Neural progenitor cell (in vitro differentiated cells): ENCODE measurements around the gene PPP1R9B.
A peak's percentile ranks its signal among the peaks of the same experiment; 100 is the strongest.

Source experiments
- EZH2 ChIP-seq: fragments of 200-600 bp; sonication (generic); IDR thresholded peaks from 2 replicates; pipeline ENCODE4 v1.6.1; 2017; ENCODE audit warnings: antibody characterized with exemption, mild to moderate bottlenecking, moderate library complexity
- EZH2phosphoT487 ChIP-seq: fragments of 200-600 bp; sonication (generic); IDR thresholded peaks from 2 replicates; pipeline ENCODE4 v1.6.1; 2017; ENCODE audit warnings: antibody characterized with exemption
- TF ChIP-seq, protein P1 (sequence below): fragments of 200-600 bp; sonication (generic); IDR thresholded peaks from 2 replicates; pipeline ENCODE4 v1.5.1; 2017; ENCODE audit warnings: antibody characterized with exemption, mild to moderate bottlenecking

DNA sequence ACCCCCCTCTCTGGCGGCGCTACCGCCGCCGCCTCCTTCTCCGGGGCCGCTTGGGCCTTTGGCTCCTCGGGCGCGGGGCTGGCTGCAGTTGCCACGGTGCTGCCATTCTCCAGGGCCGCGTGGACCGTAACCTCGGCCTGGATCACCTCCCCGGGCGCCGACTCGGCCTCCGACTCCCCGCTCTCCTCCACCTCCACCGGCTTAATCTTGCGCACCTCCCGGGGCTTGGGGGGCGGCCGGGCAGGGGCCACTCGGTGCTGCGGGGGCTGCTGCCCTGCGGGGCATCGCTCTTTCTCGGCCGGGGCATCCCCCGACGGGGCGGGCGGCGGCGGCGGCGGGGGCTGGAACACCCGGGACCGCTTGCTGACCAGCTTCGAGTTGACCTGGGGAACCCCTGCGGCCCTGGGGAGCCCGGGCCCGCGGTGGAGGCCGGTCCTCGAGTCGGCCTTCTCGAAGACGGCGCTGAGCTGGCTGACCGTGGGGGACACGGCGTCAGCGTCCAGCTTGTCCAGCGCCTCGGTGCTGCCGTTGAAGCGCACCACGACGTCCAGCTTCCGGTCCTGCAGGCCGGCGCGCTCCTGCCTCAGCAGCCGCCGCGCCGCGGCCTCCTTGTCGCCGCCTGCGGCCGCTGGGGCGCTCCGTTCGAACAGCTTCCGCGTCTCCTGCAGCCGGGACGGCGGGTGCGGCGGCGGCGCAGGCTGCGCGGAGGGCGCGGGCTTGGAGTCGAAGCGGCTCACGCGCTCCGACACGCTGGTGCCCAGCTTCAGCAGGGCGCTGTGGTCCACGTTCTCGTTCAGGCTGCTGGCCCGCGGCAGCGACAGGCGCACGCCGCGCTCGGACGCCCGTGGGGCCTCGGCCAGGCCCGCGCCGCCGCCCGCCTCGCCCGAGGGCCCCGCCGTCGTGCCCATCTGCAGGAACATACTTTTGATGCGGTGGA is 792 bp downstream of the PPP1R9B start:
- TF ChIP-seq, protein P1, sequence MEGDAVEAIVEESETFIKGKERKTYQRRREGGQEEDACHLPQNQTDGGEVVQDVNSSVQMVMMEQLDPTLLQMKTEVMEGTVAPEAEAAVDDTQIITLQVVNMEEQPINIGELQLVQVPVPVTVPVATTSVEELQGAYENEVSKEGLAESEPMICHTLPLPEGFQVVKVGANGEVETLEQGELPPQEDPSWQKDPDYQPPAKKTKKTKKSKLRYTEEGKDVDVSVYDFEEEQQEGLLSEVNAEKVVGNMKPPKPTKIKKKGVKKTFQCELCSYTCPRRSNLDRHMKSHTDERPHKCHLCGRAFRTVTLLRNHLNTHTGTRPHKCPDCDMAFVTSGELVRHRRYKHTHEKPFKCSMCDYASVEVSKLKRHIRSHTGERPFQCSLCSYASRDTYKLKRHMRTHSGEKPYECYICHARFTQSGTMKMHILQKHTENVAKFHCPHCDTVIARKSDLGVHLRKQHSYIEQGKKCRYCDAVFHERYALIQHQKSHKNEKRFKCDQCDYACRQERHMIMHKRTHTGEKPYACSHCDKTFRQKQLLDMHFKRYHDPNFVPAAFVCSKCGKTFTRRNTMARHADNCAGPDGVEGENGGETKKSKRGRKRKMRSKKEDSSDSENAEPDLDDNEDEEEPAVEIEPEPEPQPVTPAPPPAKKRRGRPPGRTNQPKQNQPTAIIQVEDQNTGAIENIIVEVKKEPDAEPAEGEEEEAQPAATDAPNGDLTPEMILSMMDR = peak; percentile 14
- TF ChIP-seq EZH2 (peak; percentile 57), EZH2phosphoT487 (peak; percentile 18)
